Astrocyte of the cerebellum (primary cell): ENCODE data around the gene NELFB.

Experiments
- DNase-seq: peaks from one replicate; pipeline ENCODE4 v3.0.0-alpha.2; 2011; ENCODE audit warnings: low read depth
- H3K4me3 ChIP-seq: 2 replicates; pipeline ENCODE4 v1.5.1; 2011; ENCODE audit warnings: mild to moderate bottlenecking, low read depth, low read length, moderate library complexity
- in situ Hi-C: cut with HindIII; loops from 2 replicates; pipeline ENCODE4 v1.10.0; 2017; ENCODE audit warnings: low sequenced_read_pairs
- TF ChIP-seq, protein P1 (sequence below): IDR thresholded peaks from 2 replicates; pipeline ENCODE4 v1.5.1; 2012; ENCODE audit warnings: low read length, low read depth, moderate library complexity, mild to moderate bottlenecking; ENCODE audit errors: missing control alignments

The NELFB gene

DNA sequence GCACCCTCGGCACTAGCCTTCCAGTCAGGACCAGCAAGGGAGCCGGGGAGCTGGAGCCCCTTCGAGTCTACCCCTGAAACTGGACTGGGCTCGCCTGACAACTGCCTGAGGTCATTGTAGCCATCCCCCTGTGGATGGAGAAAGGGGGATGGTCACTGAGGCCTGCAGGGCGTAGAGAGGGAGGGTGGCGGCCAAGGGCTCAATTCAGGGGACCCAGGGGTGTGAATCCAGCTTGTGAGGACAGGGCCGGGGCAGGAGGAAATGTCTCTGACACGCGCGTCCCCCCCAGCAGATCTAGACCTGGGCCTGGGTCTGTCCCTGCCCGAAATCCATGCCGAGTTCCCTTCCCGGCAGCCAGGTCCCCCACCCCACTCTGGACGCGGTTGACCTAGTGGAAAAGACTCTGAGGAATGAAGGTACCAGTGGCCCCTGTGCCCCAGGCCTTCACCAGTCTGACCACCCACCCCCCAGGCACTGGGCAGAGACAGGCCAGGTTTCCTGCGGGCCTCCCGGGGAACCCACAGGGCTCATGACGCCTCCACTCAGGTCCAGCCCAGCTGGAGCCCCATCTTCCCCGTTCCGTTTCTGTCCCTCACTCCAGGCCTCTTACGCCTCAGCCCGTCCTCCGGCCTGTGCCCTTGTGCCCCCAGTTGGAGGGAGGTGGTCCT is 23.6 kb upstream of the NELFB start:
- in situ Hi-C loops, result no loop called here
- no peak for DNase-seq
- no peak overlapping the region for H3K4me3 ChIP-seq
- TF ChIP-seq, protein P1, sequence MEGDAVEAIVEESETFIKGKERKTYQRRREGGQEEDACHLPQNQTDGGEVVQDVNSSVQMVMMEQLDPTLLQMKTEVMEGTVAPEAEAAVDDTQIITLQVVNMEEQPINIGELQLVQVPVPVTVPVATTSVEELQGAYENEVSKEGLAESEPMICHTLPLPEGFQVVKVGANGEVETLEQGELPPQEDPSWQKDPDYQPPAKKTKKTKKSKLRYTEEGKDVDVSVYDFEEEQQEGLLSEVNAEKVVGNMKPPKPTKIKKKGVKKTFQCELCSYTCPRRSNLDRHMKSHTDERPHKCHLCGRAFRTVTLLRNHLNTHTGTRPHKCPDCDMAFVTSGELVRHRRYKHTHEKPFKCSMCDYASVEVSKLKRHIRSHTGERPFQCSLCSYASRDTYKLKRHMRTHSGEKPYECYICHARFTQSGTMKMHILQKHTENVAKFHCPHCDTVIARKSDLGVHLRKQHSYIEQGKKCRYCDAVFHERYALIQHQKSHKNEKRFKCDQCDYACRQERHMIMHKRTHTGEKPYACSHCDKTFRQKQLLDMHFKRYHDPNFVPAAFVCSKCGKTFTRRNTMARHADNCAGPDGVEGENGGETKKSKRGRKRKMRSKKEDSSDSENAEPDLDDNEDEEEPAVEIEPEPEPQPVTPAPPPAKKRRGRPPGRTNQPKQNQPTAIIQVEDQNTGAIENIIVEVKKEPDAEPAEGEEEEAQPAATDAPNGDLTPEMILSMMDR, result no peak

DNA sequence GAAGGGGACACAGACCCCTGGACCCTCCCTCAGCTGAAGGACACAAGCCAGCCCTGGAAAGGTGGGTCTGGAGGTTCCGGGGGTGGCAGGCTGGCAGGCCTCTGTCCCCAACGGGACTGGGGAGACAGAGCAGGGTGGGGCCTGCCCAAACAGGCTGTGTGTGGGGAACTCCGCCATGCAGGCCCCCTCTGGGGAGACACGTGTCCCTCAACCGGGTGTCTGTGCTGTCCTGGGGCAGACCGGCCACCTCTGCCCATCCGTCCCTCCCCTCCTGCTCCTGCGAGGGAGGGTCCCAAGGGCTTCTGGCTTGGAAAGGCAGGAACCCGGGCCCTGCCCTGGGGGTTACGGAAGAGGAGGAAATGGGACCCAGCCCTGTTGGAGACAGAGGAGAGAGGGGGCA is 23.0 kb upstream of the NELFB start:
- no peak overlapping the region for H3K4me3 ChIP-seq
- no peak for DNase-seq
- in situ Hi-C loops, result no loop called here
- TF ChIP-seq, protein P1, result no peak

DNA sequence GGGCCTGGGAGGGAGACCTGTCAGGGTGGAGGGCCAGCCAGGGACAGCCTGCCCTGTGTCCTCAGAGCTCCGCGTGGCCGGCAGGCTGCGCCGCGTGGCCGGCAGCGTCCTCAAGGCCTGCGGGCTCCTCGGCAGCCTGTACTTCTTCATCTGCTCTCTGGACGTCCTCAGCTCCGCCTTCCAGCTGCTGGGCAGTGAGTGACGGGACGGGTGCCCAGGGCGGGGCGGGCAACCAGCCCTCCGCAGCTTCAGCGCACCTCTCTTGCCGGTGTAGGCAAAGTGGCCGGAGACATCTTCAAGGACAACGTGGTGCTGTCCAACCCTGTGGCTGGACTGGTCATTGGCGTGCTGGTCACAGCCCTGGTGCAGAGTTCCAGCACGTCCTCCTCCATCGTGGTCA is 22.6 kb upstream of the NELFB start:
- in situ Hi-C loops, result no loop called here
- no peak for DNase-seq
- H3K4me3 ChIP-seq, result no peak overlapping the region
- TF ChIP-seq, protein P1, result no peak

DNA sequence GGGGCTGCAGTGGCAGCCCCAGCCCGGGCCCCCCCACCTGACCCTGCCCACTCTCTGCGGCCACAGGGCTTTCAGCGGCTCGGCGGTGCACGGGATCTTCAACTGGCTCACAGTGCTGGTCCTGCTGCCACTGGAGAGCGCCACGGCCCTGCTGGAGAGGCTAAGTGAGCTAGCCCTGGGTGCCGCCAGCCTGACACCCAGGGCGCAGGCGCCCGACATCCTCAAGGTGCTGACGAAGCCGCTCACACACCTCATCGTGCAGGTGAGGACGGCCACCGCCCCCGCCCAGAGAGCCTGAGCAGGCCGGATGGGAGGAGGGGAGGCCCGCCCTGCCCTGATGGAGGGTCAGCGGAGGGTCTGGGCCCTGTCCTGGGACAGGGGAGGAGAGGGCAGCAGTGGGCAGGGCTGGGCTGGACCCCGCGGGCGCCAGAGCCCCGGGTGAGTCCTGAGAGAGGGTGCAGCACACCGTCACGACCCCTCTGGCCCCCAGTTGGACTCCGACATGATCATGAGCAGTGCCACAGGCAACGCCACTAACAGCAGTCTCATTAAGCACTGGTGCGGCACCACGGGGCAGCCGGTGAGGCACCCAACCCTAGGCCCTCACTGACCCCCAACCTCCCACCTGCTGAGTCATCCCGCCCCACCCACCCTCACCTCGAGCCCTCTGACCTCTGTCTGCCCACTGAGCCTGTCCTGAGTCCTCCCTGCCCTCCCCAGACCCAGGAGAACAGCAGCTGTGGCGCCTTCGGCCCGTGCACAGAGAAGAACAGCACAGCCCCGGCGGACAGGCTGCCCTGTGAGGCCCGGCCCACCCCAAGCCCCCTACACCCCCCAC is 21.8 kb upstream of the NELFB start:
- TF ChIP-seq, protein P1, result no peak
- H3K4me3 ChIP-seq, result no peak overlapping the region
- in situ Hi-C loops, result no loop called here
- no peak for DNase-seq

DNA sequence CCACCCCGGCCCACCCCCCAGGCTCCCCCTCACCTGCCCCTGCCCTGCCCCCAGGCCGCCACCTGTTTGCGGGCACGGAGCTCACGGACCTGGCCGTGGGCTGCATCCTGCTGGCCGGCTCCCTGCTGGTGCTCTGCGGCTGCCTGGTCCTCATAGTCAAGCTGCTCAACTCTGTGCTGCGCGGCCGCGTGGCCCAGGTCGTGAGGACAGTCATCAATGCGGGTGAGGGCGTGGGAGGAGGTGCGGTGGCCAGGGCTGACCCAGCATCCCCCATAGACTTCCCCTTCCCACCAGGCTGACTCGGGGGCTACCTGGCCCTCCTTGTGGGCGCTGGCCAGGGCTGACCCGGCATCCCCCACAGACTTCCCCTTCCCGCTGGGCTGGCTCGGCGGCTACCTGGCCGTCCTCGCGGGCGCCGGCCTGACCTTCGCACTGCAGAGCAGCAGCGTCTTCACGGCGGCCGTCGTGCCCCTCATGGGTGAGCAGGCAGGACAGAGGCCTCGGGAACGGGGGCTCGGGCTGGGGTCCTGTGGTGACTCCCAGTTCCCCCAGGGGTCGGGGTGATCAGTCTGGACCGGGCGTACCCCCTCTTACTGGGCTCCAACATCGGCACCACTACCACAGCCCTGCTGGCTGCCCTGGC is 21.0 kb upstream of the NELFB start:
- H3K4me3 ChIP-seq, result no peak overlapping the region
- in situ Hi-C loops, result no loop called here
- DNase-seq, result no peak
- TF ChIP-seq, protein P1, result no peak

DNA sequence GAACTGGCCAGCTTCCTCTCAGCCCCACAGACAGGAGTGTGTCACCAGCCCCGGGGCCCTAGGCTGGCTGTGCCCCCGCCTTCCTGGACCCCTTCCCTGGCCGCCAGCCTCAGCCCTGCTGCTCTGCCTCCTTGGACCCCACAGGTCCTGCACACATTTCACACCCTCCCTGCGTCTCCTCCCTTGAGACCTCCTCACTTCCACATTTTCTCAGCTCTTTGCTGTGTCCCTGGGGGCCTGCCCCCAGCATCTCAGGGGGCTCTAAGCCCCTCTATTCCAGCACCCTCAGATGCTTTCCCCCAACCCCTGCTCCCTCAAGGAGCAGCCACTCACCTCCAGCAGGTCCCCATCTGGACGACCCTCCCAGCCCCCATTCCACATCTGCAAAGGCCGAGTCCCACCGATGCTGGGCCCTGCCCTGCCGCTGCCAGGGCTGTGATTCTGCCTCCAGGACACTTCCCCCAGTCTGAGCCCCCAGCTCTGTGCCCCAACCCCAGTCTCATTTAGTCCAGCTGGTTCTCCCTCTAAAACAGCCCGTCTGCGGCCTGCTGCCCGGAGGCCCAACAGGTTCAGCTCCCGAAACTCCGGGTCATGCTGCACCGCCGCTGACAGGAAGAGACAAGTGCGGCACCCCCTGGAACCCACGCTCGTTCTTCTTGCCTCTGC is 20.2 kb upstream of the NELFB start:
- in situ Hi-C loops, result no loop called here
- TF ChIP-seq, protein P1, result no peak
- DNase-seq, result no peak
- no peak overlapping the region for H3K4me3 ChIP-seq
